Mesendoderm (in vitro differentiated cells): Measurements from ENCODE around the gene PDE11A.
"Not testable (repeated sequence)": the region's sequence is repeated elsewhere in the genome, so short reads cannot be mapped to it uniquely, and the experiment has no call there.

Experiments used
- DNase-seq: peaks from one replicate; pipeline ENCODE4 v3.0.0; 2013
- H2AK5ac ChIP-seq: 2 replicates; pipeline ENCODE4 v1.6.1; 2013; ENCODE audit warnings: low read length, inconsistent platforms
- H2BK120ac ChIP-seq: 2 replicates; pipeline ENCODE4 v1.6.1; 2013; ENCODE audit warnings: low read depth, mild to moderate bottlenecking, low read length, moderate library complexity, mixed read lengths
- H2BK15ac ChIP-seq: replicated peaks from 2 replicates; pipeline ENCODE4 v1.6.1; 2013; ENCODE audit warnings: low read depth, mild to moderate bottlenecking, moderate library complexity
- H2BK5ac ChIP-seq: 2 replicates; pipeline ENCODE4 v1.6.1; 2013; ENCODE audit warnings: low read length, inconsistent platforms
- H3K18ac ChIP-seq: 2 replicates; pipeline ENCODE4 v1.6.1; 2013; ENCODE audit warnings: mild to moderate bottlenecking, low read length, mixed read lengths
- H3K23ac ChIP-seq: one replicate; pipeline ENCODE4 v1.6.1; 2013; ENCODE audit warnings: low read length
- H3K27ac ChIP-seq: 2 replicates; pipeline ENCODE4 v1.5.1; 2013; ENCODE audit warnings: low read depth, mild to moderate bottlenecking, inconsistent platforms, low read length, moderate library complexity
- H3K27me3 ChIP-seq: 2 replicates; pipeline ENCODE4 v1.6.1; 2013; ENCODE audit warnings: low read length, control low read depth, mild to moderate bottlenecking, inconsistent platforms; ENCODE audit not compliant: insufficient read depth, poor library complexity
- H3K36me3 ChIP-seq: 2 replicates; pipeline ENCODE4 v1.6.1; 2013; ENCODE audit warnings: low read length, inconsistent platforms; ENCODE audit not compliant: control insufficient read depth, insufficient read depth
- H3K4ac ChIP-seq: one replicate; pipeline ENCODE4 v1.6.1; 2013; ENCODE audit warnings: low read depth, mild to moderate bottlenecking, low read length, moderate library complexity
- H3K4me1 ChIP-seq: 2 replicates; pipeline ENCODE4 v1.6.1; 2013; ENCODE audit warnings: low read depth, low read length, inconsistent platforms; ENCODE audit not compliant: control insufficient read depth
- H3K4me2 ChIP-seq: 2 replicates; pipeline ENCODE4 v1.6.1; 2013; ENCODE audit warnings: low read length
- H3K4me3 ChIP-seq: 2 replicates; pipeline ENCODE4 v1.5.1; 2013; ENCODE audit warnings: mild to moderate bottlenecking, low read length
- H3K56ac ChIP-seq: one replicate; pipeline ENCODE4 v1.6.1; 2013; ENCODE audit warnings: low read length
- H3K79me1 ChIP-seq: 2 replicates; pipeline ENCODE4 v1.6.1; 2013; ENCODE audit warnings: low read length, inconsistent platforms
- H3K79me2 ChIP-seq: 2 replicates; pipeline ENCODE4 v1.6.1; 2013; ENCODE audit warnings: mild to moderate bottlenecking, low read length; ENCODE audit not compliant: control insufficient read depth, insufficient read depth
- H3K9ac ChIP-seq: 2 replicates; pipeline ENCODE4 v1.6.1; 2013; ENCODE audit warnings: low read length, inconsistent platforms
- H4K5ac ChIP-seq: one replicate; pipeline ENCODE4 v1.6.1; 2013; ENCODE audit warnings: low read length
- H4K8ac ChIP-seq: one replicate; pipeline ENCODE4 v1.6.1; 2013; ENCODE audit warnings: low read depth, mild to moderate bottlenecking, control low read depth, low read length, moderate library complexity
- WGBS: extraction: QIAGEN DNeasy Blood & Tissue Kit; methylation state at CpG from one replicate; pipeline ENCODE4 v1.1.7; 2013; ENCODE audit warnings: low lambda C conversion rate, missing lambda C conversion rate; ENCODE audit not compliant: insufficient coverage; ENCODE audit errors: extremely low coverage; 5-methylcytosine and 5-hydroxymethylcytosine counted together

PDE11A gene

DNA sequence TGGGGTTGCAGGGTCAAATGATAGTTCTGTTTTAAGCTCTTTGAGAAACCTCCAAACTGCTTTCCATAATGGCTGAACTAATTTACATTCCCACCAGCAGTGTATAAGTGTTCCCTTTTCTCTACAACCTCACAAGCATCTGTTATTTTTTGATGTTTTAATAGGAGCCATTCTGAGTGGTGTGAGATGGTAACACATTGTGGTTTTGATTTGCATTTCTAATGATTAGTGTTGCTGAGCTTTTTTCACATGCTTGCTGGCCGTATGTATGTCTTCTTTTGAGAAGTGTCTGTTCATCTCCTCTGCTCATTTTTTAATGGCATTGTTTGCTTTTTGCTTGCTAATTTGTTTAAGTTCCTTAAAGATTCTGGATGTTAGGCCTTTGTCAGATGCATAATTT is 107.7 kb downstream of the PDE11A start:
- Histone ChIP-seq H4K8ac (no peak overlapping the region), H2BK5ac (no peak overlapping the region), H3K36me3 (no peaks in the 10 kb centered on the region), H3K4ac (no peak overlapping the region), H3K4me1 (no peaks in the 10 kb centered on the region), H3K79me1 (no peaks in the 10 kb centered on the region), H3K56ac (no peak overlapping the region), H2AK5ac (no peak overlapping the region), H3K27me3 (no peaks in the 10 kb centered on the region), H3K23ac (no peak overlapping the region), H3K9ac (no peak overlapping the region), H2BK120ac (no peak overlapping the region), H2BK15ac (no peak overlapping the region), H3K4me2 (no peak overlapping the region), H3K27ac (no peak overlapping the region), H4K5ac (no peak overlapping the region), H3K18ac (no peak overlapping the region), H3K4me3 (no peak overlapping the region), H3K79me2 (no peaks in the 10 kb centered on the region)
- WGBS = no CpG with 5 or more reads among the region's 1 CpG
- DNase-seq = no peak

- H3K27ac ChIP-seq = no peak overlapping the region
- no CpG with 5 or more reads among the region's 1 CpG for WGBS
- H2AK5ac ChIP-seq = no peak overlapping the region
These were observed 120.4 kb downstream of the PDE11A start for GRCh38 chr2:177952151-177952550.

GRCh38 chr2:177947598-177947997 is 125.0 kb downstream of the PDE11A start:
- DNase-seq, H3K79me1 ChIP-seq, H3K4me3 ChIP-seq, H3K4ac ChIP-seq, H3K18ac ChIP-seq, H3K9ac ChIP-seq, H2BK120ac ChIP-seq, H3K4me2 ChIP-seq, H2AK5ac ChIP-seq, H3K4me1 ChIP-seq, H3K27me3 ChIP-seq, H3K36me3 ChIP-seq, H4K5ac ChIP-seq, H3K79me2 ChIP-seq, H2BK5ac ChIP-seq, H2BK15ac ChIP-seq, H3K23ac ChIP-seq, H4K8ac ChIP-seq, H3K27ac ChIP-seq, H3K56ac ChIP-seq: not testable (repeated sequence)
- WGBS = no CpG with 5 or more reads among the region's 3 CpGs

More at GRCh38 chr2:177952151-177952550, 120.4 kb downstream of the PDE11A start:
- no peak overlapping the region for H3K4me3 ChIP-seq
- no peak overlapping the region for H4K5ac ChIP-seq
- H4K8ac ChIP-seq = no peak overlapping the region
- H3K18ac ChIP-seq = no peak overlapping the region
- H3K56ac ChIP-seq = no peak overlapping the region
- no peak overlapping the region for H3K4ac ChIP-seq
- H2BK15ac ChIP-seq = no peak overlapping the region
- H3K36me3 ChIP-seq = no peaks in the 10 kb centered on the region
- no peak for DNase-seq
- no peak overlapping the region for H3K4me2 ChIP-seq
- no peaks in the 10 kb centered on the region for H3K4me1 ChIP-seq
- no peak overlapping the region for H3K9ac ChIP-seq
- H3K79me1 ChIP-seq = no peaks in the 10 kb centered on the region
- H2BK5ac ChIP-seq = no peak overlapping the region
- no peak overlapping the region for H2BK120ac ChIP-seq
- no peaks in the 10 kb centered on the region for H3K79me2 ChIP-seq
- H3K27me3 ChIP-seq = no peaks in the 10 kb centered on the region
- no peak overlapping the region for H3K23ac ChIP-seq

GRCh38 chr2:177944530-177944929 is 128.0 kb downstream of the PDE11A start:
- not testable (repeated sequence) for H3K27me3 ChIP-seq, H4K8ac ChIP-seq, H3K27ac ChIP-seq, H3K56ac ChIP-seq, H4K5ac ChIP-seq, H3K4me2 ChIP-seq, H2AK5ac ChIP-seq, H2BK120ac ChIP-seq, DNase-seq, H3K4me1 ChIP-seq, H3K9ac ChIP-seq, H2BK5ac ChIP-seq, H2BK15ac ChIP-seq, H3K18ac ChIP-seq, H3K79me2 ChIP-seq, H3K23ac ChIP-seq, H3K4ac ChIP-seq, H3K36me3 ChIP-seq, H3K4me3 ChIP-seq, H3K79me1 ChIP-seq
- no CpG with 5 or more reads among the region's 14 CpGs for WGBS

GRCh38 chr2:177942731-177943130 is 129.8 kb downstream of the PDE11A start:
- no peak for DNase-seq
- Histone ChIP-seq H3K27ac (no peak overlapping the region), H3K79me2 (no peaks in the 10 kb centered on the region), H3K4me2 (no peak overlapping the region), H2BK120ac (no peak overlapping the region), H3K27me3 (no peaks in the 10 kb centered on the region), H3K36me3 (no peaks in the 10 kb centered on the region), H3K4me3 (no peak overlapping the region), H4K5ac (no peak overlapping the region), H3K9ac (no peak overlapping the region), H3K4me1 (no peaks in the 10 kb centered on the region), H3K18ac (no peak overlapping the region), H2AK5ac (no peak overlapping the region), H2BK5ac (no peak overlapping the region), H3K79me1 (no peaks in the 10 kb centered on the region), H2BK15ac (no peak overlapping the region), H3K4ac (no peak overlapping the region), H3K23ac (no peak overlapping the region), H3K56ac (no peak overlapping the region), H4K8ac (no peak overlapping the region)
- whole genome bisulfite sequencing = no CpG with 5 or more reads among the region's 1 CpG

- Histone ChIP-seq H3K27me3 (no peaks in the 10 kb centered on the region), H4K8ac (no peak overlapping the region), H3K18ac (no peak overlapping the region), H2BK5ac (no peak overlapping the region), H3K4me3 (no peak overlapping the region), H3K4me1 (no peaks in the 10 kb centered on the region), H2AK5ac (no peak overlapping the region), H2BK15ac (no peak overlapping the region), H3K36me3 (no peaks in the 10 kb centered on the region), H3K9ac (no peak overlapping the region), H2BK120ac (no peak overlapping the region), H3K4me2 (no peak overlapping the region), H3K79me1 (no peaks in the 10 kb centered on the region), H3K56ac (no peak overlapping the region), H4K5ac (no peak overlapping the region), H3K79me2 (no peaks in the 10 kb centered on the region), H3K4ac (no peak overlapping the region), H3K27ac (no peak overlapping the region), H3K23ac (no peak overlapping the region)
- no CpG with 5 or more reads among the region's 2 CpGs for WGBS
- DNase-seq = no peak
These were observed 133.4 kb downstream of the PDE11A start for GRCh38 chr2:177939211-177939610.
